Natural killer cell treated with Interleukin-12 subunit alpha and Interleukin-12 subunit beta and Interleukin-15 and Interleukin-18, amount 100 ng/mL, for 72 hours (primary cell): Measurements from ENCODE around the gene LYZL2. TPM values are rescaled to one million over a fixed set of nuclear protein-coding genes. Genes with fewer than 3 reads are reported as not detected.
"Not testable (repeated sequence)": the region's sequence is repeated elsewhere in the genome, so short reads cannot be mapped to it uniquely, and the experiment has no call there.

ENCODE experiments used
- ATAC-seq, 2 donors: fragments of 150-1000 bp; cut with Tn5 transposase in 1 of 2; sonication (Bioruptor Pico), chemical (Tn5 transposase) in 1 of 2; 2 replicates each; pipeline ENCODE4 v1.10.0; 2021
- DNase-seq: peaks from one replicate; pipeline ENCODE4 v3.0.0; 2022; ENCODE audit warnings: low spot score
- H3K27ac Mint-ChIP-seq, 2 donors: 1 replicate in 1 of 2; 2 replicates in 1 of 2; pipeline ENCODE4 v1.8.0; 2022; ENCODE audit warnings: mixed read lengths in 2 of 2, mild to moderate bottlenecking in 1 of 2, moderate library complexity in 1 of 2
- H3K27me3 Mint-ChIP-seq, 2 donors: 1 replicate in 1 of 2; 2 replicates in 1 of 2; pipeline ENCODE4 v1.8.0; 2022; ENCODE audit warnings: mixed read lengths in 2 of 2
- H3K36me3 Mint-ChIP-seq: one replicate; pipeline ENCODE4 v1.8.0; 2022; ENCODE audit warnings: mixed read lengths
- H3K4me1 Mint-ChIP-seq, 2 donors: 1 replicate in 1 of 2; 2 replicates in 1 of 2; pipeline ENCODE4 v1.8.0; 2022; ENCODE audit warnings: low read depth in 2 of 2, mixed read lengths in 2 of 2, mild to moderate bottlenecking in 1 of 2
- H3K4me3 Mint-ChIP-seq: one replicate; pipeline ENCODE4 v1.8.0; 2022; ENCODE audit warnings: mixed read lengths
- H3K9me3 Mint-ChIP-seq: 2 replicates; pipeline ENCODE4 v1.8.0; 2022; ENCODE audit warnings: mixed read lengths
- total RNA-seq, 2 donors: library from RNA; stranded (reverse); gene quantifications; one replicate each; pipeline ENCODE4 v1.2.3, GENCODE V29; 2022

LYZL2 gene
- total RNA-seq, 2 donors from 2014 or later, result not detected

DNA sequence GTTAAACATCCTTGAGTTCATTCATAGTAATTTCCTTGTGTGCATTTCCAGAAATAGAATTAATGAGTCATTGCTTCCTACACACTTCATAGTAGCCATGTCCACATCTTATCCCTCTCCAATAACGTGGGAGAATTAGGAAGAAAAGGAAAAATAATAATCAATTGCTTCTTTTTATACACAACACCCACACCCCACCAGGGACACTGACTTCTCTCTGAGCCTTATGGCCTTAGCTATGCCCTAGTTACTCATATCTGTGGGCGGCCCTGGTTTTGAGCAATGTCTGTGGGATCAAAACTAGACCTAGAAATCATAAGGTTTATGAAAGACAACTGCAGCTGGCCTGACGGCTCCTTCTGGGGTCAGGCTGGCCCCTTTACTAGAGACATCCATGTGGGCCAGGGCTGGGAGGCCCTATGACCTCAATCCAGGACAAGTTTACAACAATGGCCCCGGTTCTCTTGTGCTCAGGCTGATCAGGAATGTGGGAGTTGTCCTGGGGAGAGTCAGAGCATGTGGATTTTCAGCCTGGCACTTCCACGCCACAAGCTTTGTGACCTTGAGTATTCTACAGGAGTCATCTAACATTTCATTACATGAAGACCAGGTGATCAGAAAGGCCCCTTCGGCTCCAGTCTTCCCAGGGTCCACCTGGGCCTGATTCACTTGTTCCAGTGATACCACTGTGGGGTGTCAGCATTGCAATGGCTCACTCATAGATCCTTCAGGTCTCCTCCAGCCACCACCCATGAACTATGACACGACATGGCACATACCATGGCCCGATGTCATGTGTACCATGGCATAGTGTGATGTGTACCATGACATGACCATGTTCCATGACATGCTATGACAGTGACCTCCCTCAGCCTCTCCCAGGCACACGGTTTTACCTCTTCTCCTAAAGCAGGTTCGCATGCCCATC is 22.2 kb upstream of the LYZL2 start:
- not testable (repeated sequence) for H3K4me3 Mint-ChIP-seq

GRCh38 chr10:30647089-30647488 is 17.5 kb upstream of the LYZL2 start:
- DNase-seq, result no peak
- Mint-ChIP-seq H3K4me3 (no peak overlapping the region), H3K4me1 (peaks cover 0 to 7% of the 10 kb centered on the region in 2 donors), H3K36me3 (no peaks in the 10 kb centered on the region), H3K9me3 (no peaks in the 10 kb centered on the region), H3K27me3 (peaks cover 31 to 67% of the 10 kb centered on the region in 2 donors), H3K27ac (no peak overlapping the region)
- ATAC-seq, result peak in 1 of 2 donors; percentile 3

More for the DNA sequence above, 22.2 kb upstream of the LYZL2 start:
- DNase-seq, H3K27ac Mint-ChIP-seq, ATAC-seq, H3K36me3 Mint-ChIP-seq, H3K9me3 Mint-ChIP-seq, H3K4me1 Mint-ChIP-seq: not testable (repeated sequence)
- H3K27me3 Mint-ChIP-seq, result peaks cover 26 to 50% of the 10 kb centered on the region in 2 donors

GRCh38 chr10:30645340-30645827 is 15.8 kb upstream of the LYZL2 start:
- Mint-ChIP-seq H3K27me3 (peaks cover 36 to 67% of the 10 kb centered on the region in 2 donors), H3K9me3 (no peaks in the 10 kb centered on the region), H3K36me3 (no peaks in the 10 kb centered on the region), H3K4me1 (peaks cover 0 to 7% of the 10 kb centered on the region in 2 donors), H3K27ac (no peak overlapping the region), H3K4me3 (no peak overlapping the region)
- ATAC-seq, result peak in 1 of 2 donors; percentile 24
- no peak for DNase-seq

- H3K27ac Mint-ChIP-seq, H3K9me3 Mint-ChIP-seq, DNase-seq, ATAC-seq, H3K36me3 Mint-ChIP-seq, H3K4me3 Mint-ChIP-seq: not testable (repeated sequence)
- H3K4me1 Mint-ChIP-seq, result peaks cover 0 to 11% of the 10 kb centered on the region in 2 donors
- peaks cover 45 to 72% of the 10 kb centered on the region in 2 donors for H3K27me3 Mint-ChIP-seq
These were observed 14.9 kb upstream of the LYZL2 start for GRCh38 chr10:30644408-30644861.

DNA sequence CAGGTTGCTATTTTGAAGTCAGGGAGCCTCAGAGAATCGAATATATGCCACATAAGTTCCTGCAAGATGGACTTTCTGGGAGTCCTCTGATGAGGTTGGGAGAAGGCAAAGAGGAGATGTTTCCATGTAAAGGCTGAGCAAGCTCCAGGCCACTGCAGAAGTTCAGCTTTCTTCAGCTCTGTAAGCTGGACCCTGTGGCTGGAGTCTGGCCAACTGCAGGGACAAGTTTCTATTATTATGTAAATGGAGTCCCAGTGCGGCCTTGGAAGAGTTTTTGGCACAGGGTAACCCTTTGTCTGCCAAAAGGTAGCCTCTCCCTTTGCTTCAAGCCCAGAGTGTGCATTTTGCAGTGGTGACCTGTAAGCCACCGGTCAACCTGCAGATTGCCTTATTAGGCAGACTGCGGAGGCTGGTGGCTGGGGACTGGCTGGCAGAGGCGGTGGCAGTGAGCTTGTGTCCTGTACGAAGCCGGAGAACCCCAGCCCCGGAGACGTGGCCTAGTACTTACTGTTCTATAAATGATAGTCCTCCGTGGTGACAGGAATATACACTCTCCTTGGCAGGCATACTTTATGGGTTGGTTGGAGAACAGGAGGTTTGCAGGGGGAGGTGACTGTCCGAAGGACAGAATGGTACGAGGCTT is 14.1 kb upstream of the LYZL2 start:
- not testable (repeated sequence) for H3K9me3 Mint-ChIP-seq, DNase-seq, H3K36me3 Mint-ChIP-seq, H3K27ac Mint-ChIP-seq, ATAC-seq, H3K4me3 Mint-ChIP-seq
- peaks cover 40 to 65% of the 10 kb centered on the region in 2 donors for H3K27me3 Mint-ChIP-seq
- peaks cover 0 to 11% of the 10 kb centered on the region in 2 donors for H3K4me1 Mint-ChIP-seq

GRCh38 chr10:30642856-30643255 is 13.3 kb upstream of the LYZL2 start:
- H3K4me3 Mint-ChIP-seq, DNase-seq, H3K36me3 Mint-ChIP-seq, H3K9me3 Mint-ChIP-seq, ATAC-seq, H3K27ac Mint-ChIP-seq: not testable (repeated sequence)
- Mint-ChIP-seq H3K4me1 (peaks cover 0 to 11% of the 10 kb centered on the region in 2 donors), H3K27me3 (peaks cover 40 to 63% of the 10 kb centered on the region in 2 donors)

- no peaks in the 10 kb centered on the region for H3K9me3 Mint-ChIP-seq
- H3K4me3 Mint-ChIP-seq, result no peak overlapping the region
- ATAC-seq, result no peak
- H3K27ac Mint-ChIP-seq, result no peak overlapping the region
- H3K36me3 Mint-ChIP-seq, result no peaks in the 10 kb centered on the region
- no peak for DNase-seq
- H3K27me3 Mint-ChIP-seq, result peaks cover 28 to 56% of the 10 kb centered on the region in 2 donors
- peaks cover 0 to 6% of the 10 kb centered on the region in 2 donors for H3K4me1 Mint-ChIP-seq
These were observed 10.6 kb upstream of the LYZL2 start for GRCh38 chr10:30639946-30640786.

- peaks cover 21 to 37% of the 10 kb centered on the region in 2 donors for H3K27me3 Mint-ChIP-seq
- H3K4me3 Mint-ChIP-seq, result no peak overlapping the region
- peaks cover 0 to 3% of the 10 kb centered on the region in 2 donors for H3K4me1 Mint-ChIP-seq
- DNase-seq (no peak), ATAC-seq (peak; percentile 32 to 85)
- no peaks in the 10 kb centered on the region for H3K9me3 Mint-ChIP-seq
- H3K27ac Mint-ChIP-seq, result no peak overlapping the region
- H3K36me3 Mint-ChIP-seq, result no peaks in the 10 kb centered on the region
These were observed 8.4 kb upstream of the LYZL2 start for GRCh38 chr10:30637881-30638467.

DNA sequence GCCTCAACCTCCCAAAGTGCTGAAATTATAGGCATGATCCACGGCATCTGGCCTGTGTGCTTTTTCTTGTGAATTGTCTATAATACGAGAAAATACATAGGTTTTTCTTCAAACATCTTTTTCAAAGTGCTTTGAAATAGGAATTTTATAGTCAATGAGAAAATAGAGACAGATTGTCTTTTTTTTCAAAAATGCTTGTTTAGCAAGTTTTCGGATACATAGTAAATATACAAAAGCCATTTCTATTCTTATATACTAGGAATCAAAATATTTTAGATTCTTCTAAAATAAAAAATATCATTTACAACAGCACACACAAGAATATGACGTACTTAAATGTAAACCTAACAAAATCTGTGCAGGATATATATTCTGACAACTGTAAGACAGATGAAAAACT is 1.6 kb upstream of the LYZL2 start:
- DNase-seq (no peak), ATAC-seq (no peak)
- Mint-ChIP-seq H3K27ac (no peak overlapping the region), H3K4me1 (no peaks in the 10 kb centered on the region), H3K9me3 (no peaks in the 10 kb centered on the region), H3K36me3 (no peaks in the 10 kb centered on the region), H3K27me3 (peaks cover 10 to 27% of the 10 kb centered on the region in 2 donors), H3K4me3 (no peak overlapping the region)

DNA sequence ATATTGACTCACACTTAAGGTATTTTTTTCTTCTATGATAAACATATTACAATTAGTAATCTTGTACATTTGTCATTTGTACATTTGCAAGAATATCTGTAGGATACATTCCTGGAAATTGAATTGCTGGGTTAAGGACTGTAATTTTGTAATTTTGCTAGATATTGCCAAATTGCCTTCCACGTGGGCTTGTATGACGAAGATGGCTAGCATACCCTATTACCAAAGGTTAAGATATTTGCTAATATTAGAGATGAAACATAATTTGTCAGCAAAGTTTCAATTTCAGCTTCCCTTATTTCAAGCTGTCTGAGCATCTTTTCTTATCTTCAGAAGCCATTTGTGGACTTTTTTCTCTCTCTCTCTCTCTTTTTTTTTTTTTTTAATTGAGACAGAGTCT is 1.0 kb upstream of the LYZL2 start:
- H3K4me3 Mint-ChIP-seq, result no peak overlapping the region
- H3K27ac Mint-ChIP-seq, result no peak overlapping the region
- ATAC-seq (no peak), DNase-seq (no peak)
- peaks cover 10 to 23% of the 10 kb centered on the region in 2 donors for H3K27me3 Mint-ChIP-seq
- H3K9me3 Mint-ChIP-seq, result no peaks in the 10 kb centered on the region
- H3K4me1 Mint-ChIP-seq, result no peaks in the 10 kb centered on the region
- no peaks in the 10 kb centered on the region for H3K36me3 Mint-ChIP-seq

- not testable (repeated sequence) for DNase-seq, H3K9me3 Mint-ChIP-seq
These were observed 977 bp downstream of the LYZL2 start for GRCh38 chr10:30628576-30628975.

GRCh38 chr10:30626837-30627236 is 2.7 kb downstream of the LYZL2 start:
- not testable (repeated sequence) for H3K36me3 Mint-ChIP-seq

More at GRCh38 chr10:30628576-30628975, 977 bp downstream of the LYZL2 start:
- H3K4me3 Mint-ChIP-seq, H3K4me1 Mint-ChIP-seq, H3K27ac Mint-ChIP-seq, ATAC-seq, H3K36me3 Mint-ChIP-seq: not testable (repeated sequence)
- peaks cover 14 to 31% of the 10 kb centered on the region in 2 donors for H3K27me3 Mint-ChIP-seq

DNA sequence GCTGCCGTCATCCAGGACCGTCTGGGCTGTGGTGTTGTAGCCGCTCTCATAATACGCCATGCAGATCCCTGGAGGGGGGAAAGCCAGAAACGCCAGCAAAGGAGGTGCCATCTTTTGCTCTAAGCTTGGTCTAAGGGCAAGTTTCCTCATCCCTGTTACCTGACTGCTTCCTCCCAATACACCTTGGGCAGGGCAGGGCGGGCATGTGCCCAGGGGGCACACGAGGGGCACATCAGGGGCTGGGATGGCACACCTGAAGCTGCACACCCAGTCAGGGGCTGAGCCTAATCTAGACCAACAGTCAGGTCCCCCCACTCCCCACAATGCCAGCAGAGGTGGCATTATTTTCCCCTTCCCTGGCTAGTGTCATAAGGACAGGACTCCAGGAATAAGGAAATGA is 3.4 kb downstream of the LYZL2 start:
- not testable (repeated sequence) for H3K4me3 Mint-ChIP-seq, H3K27ac Mint-ChIP-seq, H3K4me1 Mint-ChIP-seq, H3K36me3 Mint-ChIP-seq, DNase-seq, H3K9me3 Mint-ChIP-seq, ATAC-seq
- peaks cover 6 to 14% of the 10 kb centered on the region in 2 donors for H3K27me3 Mint-ChIP-seq

More at GRCh38 chr10:30626837-30627236, 2.7 kb downstream of the LYZL2 start:
- H3K4me1 Mint-ChIP-seq, ATAC-seq, H3K4me3 Mint-ChIP-seq, H3K9me3 Mint-ChIP-seq, DNase-seq, H3K27ac Mint-ChIP-seq: not testable (repeated sequence)
- peaks cover 8 to 19% of the 10 kb centered on the region in 2 donors for H3K27me3 Mint-ChIP-seq
